SK-N-SH (cell line): ENCODE data around the gene BCL6B. TPM values are rescaled to one million over a fixed set of nuclear protein-coding genes. Genes with fewer than 3 reads are reported as not detected.

Source experiments
- CTCF ChIA-PET: fragments of 300-600, 350-600 bp; formaldehyde crosslinking; extraction: SDS; loops from one replicate; lab custom pipeline; 2021; lab: Yijun Ruan, JAX
- POLR2A ChIA-PET: fragments of 350-600 bp; sonication (Branson Sonifier 250); formaldehyde crosslinking; extraction: SDS; loops from one replicate; lab custom pipeline; 2020; ENCODE audit warnings: antibody characterized with exemption, inconsistent platforms; lab: Yijun Ruan, JAX
- DNase-seq: peaks from one replicate; pipeline ENCODE4 v3.0.0; 2012
- H2AFZ ChIP-seq: fragments of 200-600 bp; sonication (generic); 2 replicates; pipeline ENCODE4 v1.8.1; 2016; ENCODE audit warnings: antibody characterized with exemption, mild to moderate bottlenecking, low read depth
- H3F3A ChIP-seq: fragments of 200-600 bp; sonication (generic); replicated peaks from 2 replicates; pipeline ENCODE3; 2016; ENCODE audit warnings: antibody characterized with exemption, mild to moderate bottlenecking; ENCODE audit not compliant: insufficient read depth
- H3K27ac ChIP-seq, 2 experiments: fragments of 200-500 bp in 1 of 2; fragments of 200-600 bp in 1 of 2; sonication (Bioruptor generic) in 1 of 2; sonication (generic), shearing (Covaris generic) in 1 of 2; 2 replicates each; pipeline versions ENCODE4 v1.5.1 to v1.6.1; 2014 to 2016; ENCODE audit warnings: low read depth in 2 of 2, inconsistent platforms in 1 of 2, low read length in 1 of 2, mild to moderate bottlenecking in 1 of 2, mixed read lengths in 1 of 2
- H3K27me3 ChIP-seq: fragments of 200-600 bp; sonication (generic), shearing (Covaris generic); 2 replicates; pipeline ENCODE4 v1.6.1; 2016; ENCODE audit warnings: mixed run types; ENCODE audit not compliant: insufficient read depth
- H3K36me3 ChIP-seq, 2 experiments: fragments of 200-500 bp in 1 of 2; fragments of 200-600 bp in 1 of 2; sonication (Bioruptor generic) in 1 of 2; sonication (generic) in 1 of 2; replicated peaks in 1 of 2; 2 replicates each; pipeline versions ENCODE3 to v1.5.1; 2014 to 2016; ENCODE audit warnings: low read length in 1 of 2, mild to moderate bottlenecking in 1 of 2; ENCODE audit not compliant: insufficient read depth in 2 of 2, control insufficient read depth in 1 of 2
- H3K4me1 ChIP-seq, 2 experiments: fragments of 200-500 bp in 1 of 2; fragments of 200-600 bp in 1 of 2; sonication (Bioruptor generic) in 1 of 2; sonication (generic), shearing (Covaris generic) in 1 of 2; 2 replicates each; pipeline versions ENCODE4 v1.5.1 to v1.6.1; 2014 to 2016; ENCODE audit warnings: low read depth in 1 of 2, low read length in 1 of 2, mixed run types in 1 of 2; ENCODE audit not compliant: insufficient read depth in 2 of 2, control insufficient read depth in 1 of 2
- H3K4me2 ChIP-seq: fragments of 200-600 bp; sonication (generic), shearing (Covaris generic); 2 replicates; pipeline ENCODE4 v1.6.1; 2017; ENCODE audit warnings: mixed run types
- H3K4me3 ChIP-seq, 2 experiments: fragments of 200-500 bp in 1 of 2; fragments of 200-600 bp in 1 of 2; sonication (Bioruptor generic) in 1 of 2; sonication (generic), shearing (Covaris generic) in 1 of 2; 2 replicates each; pipeline versions ENCODE4 v1.5.1 to v1.8.1; 2014 to 2016; ENCODE audit warnings: low read depth in 2 of 2, inconsistent platforms in 1 of 2, low read length in 1 of 2, mild to moderate bottlenecking in 1 of 2, mixed read lengths in 1 of 2, moderate library complexity in 1 of 2
- H3K79me2 ChIP-seq: fragments of 200-600 bp; sonication (generic); 2 replicates; pipeline ENCODE4 v1.8.1; 2017; ENCODE audit warnings: mild to moderate bottlenecking; ENCODE audit not compliant: insufficient read depth
- H3K9ac ChIP-seq: fragments of 200-600 bp; sonication (generic); 2 replicates; pipeline ENCODE4 v1.6.1; 2017; ENCODE audit warnings: mixed run types
- H3K9me2 ChIP-seq: fragments of 200-600 bp; sonication (generic); 2 replicates; pipeline ENCODE4 v1.6.1; 2017; ENCODE audit warnings: mixed run types
- H3K9me3 ChIP-seq: fragments of 200-600 bp; sonication (generic); 2 replicates; pipeline ENCODE4 v1.6.1; 2017; ENCODE audit warnings: mixed run types, mild to moderate bottlenecking, moderate library complexity
- H4K20me1 ChIP-seq: fragments of 200-600 bp; sonication (generic); 2 replicates; pipeline ENCODE4 v1.6.1; 2017; ENCODE audit warnings: mild to moderate bottlenecking, mixed run types; ENCODE audit not compliant: insufficient read depth
- FOXJ3 ChIP-seq: sonication (generic); formaldehyde crosslinking; IDR thresholded peaks from 2 replicates; pipeline ENCODE4 v1.5.1; 2020; ENCODE audit warnings: mild to moderate bottlenecking, missing genetic modification reagents
- GATA2 ChIP-seq: sonication (generic); formaldehyde crosslinking; IDR thresholded peaks from 2 replicates; pipeline ENCODE4 v1.5.0; 2020; ENCODE audit warnings: mild to moderate bottlenecking, missing genetic modification reagents
- RAD21 ChIP-seq: IDR thresholded peaks from 2 replicates; pipeline ENCODE4 v1.6.1; 2012; ENCODE audit warnings: mild to moderate bottlenecking, low read length
- RCOR1 ChIP-seq: fragments of 150-350 bp; IDR thresholded peaks from 2 replicates; pipeline ENCODE4 v1.6.1; 2017; ENCODE audit warnings: antibody characterized with exemption, low read length
- REST ChIP-seq: IDR thresholded peaks from 2 replicates; pipeline ENCODE4 v1.6.1; 2012; ENCODE audit warnings: mild to moderate bottlenecking, low read depth, low read length, moderate library complexity
- SIN3A ChIP-seq: IDR thresholded peaks from 2 replicates; pipeline ENCODE4 v1.6.1; 2012; ENCODE audit warnings: low read depth, mild to moderate bottlenecking, low read length, moderate library complexity, borderline replicate concordance
- SMC3 ChIP-seq: IDR thresholded peaks from 2 replicates; pipeline ENCODE4 v1.6.1; 2012; ENCODE audit warnings: low read depth, low read length, improper control_type of control experiment
- TAF1 ChIP-seq: IDR thresholded peaks from 2 replicates; pipeline ENCODE4 v1.6.1; 2012; ENCODE audit warnings: low read depth, mild to moderate bottlenecking, low read length, moderate library complexity, borderline replicate concordance
- WGBS: methylation state at CpG from one replicate; pipeline ENCODE4 v1.1.6; 2017; ENCODE audit warnings: low lambda C conversion rate; 5-methylcytosine and 5-hydroxymethylcytosine counted together
- polyA plus RNA-seq, 3 experiments: library from polyadenylated mRNA; depleted of rRNA; stranded (reverse); fragments of >200 nt; gene quantifications; 2 replicates each; pipeline ENCODE4 v1.2.3, GENCODE V29; 2012
- TF ChIP-seq, protein P1 (sequence below): fragments of 200-600 bp; sonication (generic); IDR thresholded peaks from 2 replicates; pipeline ENCODE4 v1.6.1; 2017; ENCODE audit warnings: antibody characterized with exemption, mild to moderate bottlenecking, moderate library complexity

The BCL6B gene
- polyA plus RNA-seq, 1 of the 3 experiments (the other 2 are of a cell fraction) = 0.02 TPM

DNA sequence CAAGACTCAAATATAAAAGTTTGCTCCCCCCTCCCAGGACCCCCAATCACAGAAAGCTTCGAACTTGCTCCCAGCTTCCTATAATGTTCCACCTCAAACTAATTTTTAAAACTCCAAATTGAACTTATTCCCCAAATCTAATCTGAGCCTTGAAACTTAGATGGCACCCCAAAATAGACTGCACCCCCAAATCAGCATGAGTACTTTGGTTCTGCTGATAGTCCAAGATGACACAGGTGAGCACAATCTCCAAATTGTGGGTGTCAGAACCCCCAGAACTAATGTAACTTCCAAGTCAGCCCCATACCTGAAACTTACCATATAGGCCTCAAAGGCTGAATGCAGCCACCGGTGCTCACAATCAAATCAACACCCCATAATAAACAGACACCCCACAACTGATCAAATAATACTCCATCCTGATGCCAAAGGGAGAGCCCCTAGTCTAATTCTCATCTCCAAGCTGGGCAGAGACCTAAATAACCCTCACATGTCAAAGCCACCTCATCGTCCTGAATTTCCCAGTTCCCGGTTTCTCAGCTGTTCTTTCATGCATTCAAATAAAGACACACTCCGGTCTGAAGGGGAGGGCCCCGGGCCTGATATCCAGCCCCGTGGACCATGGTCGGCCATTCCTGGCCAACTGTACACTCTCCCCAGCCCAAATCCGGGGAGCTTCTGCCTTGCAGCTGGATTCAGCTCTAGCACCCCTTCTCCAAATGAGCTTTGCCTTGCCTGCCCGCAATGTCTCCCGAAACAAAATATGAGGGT, 1.8 kb upstream of the BCL6B start:
- H3K79me2 ChIP-seq = no peaks in the 10 kb centered on the region
- H3K4me3 ChIP-seq = no peak overlapping the region
- H3K9me3 ChIP-seq = no peaks in the 10 kb centered on the region
- no peak overlapping the region for H3K27ac ChIP-seq
- TF ChIP-seq GATA2 (CRISPR knock-in tag) (no peak), TAF1 (no peak), FOXJ3 (CRISPR knock-in tag) (no peak), RCOR1 (no peak)
- ChIA-PET POLR2A (no interaction called here), CTCF (interaction anchor here (0.6 to 8.6 kb wide), 25 partner anchors 8 to 1486 kb away, joined by 3 to 64 read pairs (median 6); partner anchors contain the start of genes RNASEK and SLC16A13)
- 84% methylated on average over 11 of the region's 11 CpGs for WGBS
- H3K9me2 ChIP-seq = no peaks in the 10 kb centered on the region
- H4K20me1 ChIP-seq = no peaks in the 10 kb centered on the region
- no peak for DNase-seq
- H3K9ac ChIP-seq = no peak overlapping the region
- peak overlapping the region; percentile 94; the same call in 1 of the 2 replicates for H2AFZ ChIP-seq
- peaks cover 15% of the 10 kb centered on the region for H3F3A ChIP-seq
- H3K36me3 ChIP-seq = peaks cover 0 to 7% of the 10 kb centered on the region in 2 experiments
- peaks cover 5 to 30% of the 10 kb centered on the region in 2 experiments; a peak in 2 of 4 replicates for H3K4me1 ChIP-seq
- H3K27me3 ChIP-seq = no peaks in the 10 kb centered on the region
- H3K4me2 ChIP-seq = no peak overlapping the region

DNA sequence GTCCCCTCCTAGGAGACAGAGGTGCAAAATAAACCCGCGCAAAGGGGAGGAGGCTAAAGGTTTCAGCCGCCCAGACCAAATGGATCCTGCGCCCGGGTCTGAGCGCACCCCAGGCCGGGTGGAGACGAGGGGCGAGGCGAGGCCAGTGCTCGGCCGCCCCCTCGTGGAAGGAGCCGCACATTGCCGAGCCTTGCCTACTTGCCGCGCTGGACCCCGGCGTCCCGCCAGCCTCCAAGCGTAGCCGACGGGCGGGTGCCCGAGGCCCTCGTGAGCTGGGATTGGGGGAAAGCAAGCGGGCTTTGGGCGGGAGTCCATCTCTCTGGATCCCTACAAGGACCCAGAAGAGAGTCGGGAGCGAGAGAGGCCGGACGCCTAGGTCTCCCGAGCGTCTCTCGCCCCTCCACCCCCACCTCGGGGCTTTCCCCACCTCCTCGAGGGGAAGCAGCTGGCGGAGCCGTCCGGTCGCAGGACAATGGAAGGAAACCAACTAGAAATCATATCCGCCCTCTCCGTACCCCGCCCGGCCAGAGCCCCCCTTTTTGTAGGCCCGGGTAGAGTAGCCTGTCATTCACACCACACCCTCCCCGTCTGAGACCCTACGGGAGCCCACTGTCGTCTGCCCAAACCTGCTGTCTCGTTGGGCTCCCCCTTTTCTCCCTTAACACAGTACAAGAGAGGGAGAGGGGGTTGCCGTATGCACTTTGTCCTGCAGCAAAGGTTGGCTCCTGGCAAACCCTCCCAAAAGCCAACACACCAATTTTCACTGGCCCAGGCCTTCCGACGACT, 664 bp upstream of the BCL6B start:
- DNase-seq = peak; percentile 92
- H3K9ac ChIP-seq = no peak overlapping the region

More for the DNA sequence above, 664 bp upstream of the BCL6B start:
- Histone ChIP-seq H3K36me3 (no peaks in the 10 kb centered on the region), H4K20me1 (no peaks in the 10 kb centered on the region), H3K4me3 (peak overlapping the region in 1 of 2 experiments; percentile 47; a peak in 2 of 4 replicates), H3K4me2 (peak overlapping the region; percentile 52; the same call in 1 of the 2 replicates), H3K27me3 (no peaks in the 10 kb centered on the region), H3K79me2 (no peaks in the 10 kb centered on the region), H2AFZ (peak overlapping the region; percentile 94; the same call in 1 of the 2 replicates), H3K4me1 (peaks cover 5 to 30% of the 10 kb centered on the region in 2 experiments; a peak in 2 of 4 replicates), H3K9me3 (no peaks in the 10 kb centered on the region)
- POLR2A ChIA-PET = no interaction called here
- WGBS = 44% methylated on average over 27 of the region's 53 CpGs
- TF ChIP-seq RAD21 = peak; percentile 74
- TF ChIP-seq, protein P1, sequence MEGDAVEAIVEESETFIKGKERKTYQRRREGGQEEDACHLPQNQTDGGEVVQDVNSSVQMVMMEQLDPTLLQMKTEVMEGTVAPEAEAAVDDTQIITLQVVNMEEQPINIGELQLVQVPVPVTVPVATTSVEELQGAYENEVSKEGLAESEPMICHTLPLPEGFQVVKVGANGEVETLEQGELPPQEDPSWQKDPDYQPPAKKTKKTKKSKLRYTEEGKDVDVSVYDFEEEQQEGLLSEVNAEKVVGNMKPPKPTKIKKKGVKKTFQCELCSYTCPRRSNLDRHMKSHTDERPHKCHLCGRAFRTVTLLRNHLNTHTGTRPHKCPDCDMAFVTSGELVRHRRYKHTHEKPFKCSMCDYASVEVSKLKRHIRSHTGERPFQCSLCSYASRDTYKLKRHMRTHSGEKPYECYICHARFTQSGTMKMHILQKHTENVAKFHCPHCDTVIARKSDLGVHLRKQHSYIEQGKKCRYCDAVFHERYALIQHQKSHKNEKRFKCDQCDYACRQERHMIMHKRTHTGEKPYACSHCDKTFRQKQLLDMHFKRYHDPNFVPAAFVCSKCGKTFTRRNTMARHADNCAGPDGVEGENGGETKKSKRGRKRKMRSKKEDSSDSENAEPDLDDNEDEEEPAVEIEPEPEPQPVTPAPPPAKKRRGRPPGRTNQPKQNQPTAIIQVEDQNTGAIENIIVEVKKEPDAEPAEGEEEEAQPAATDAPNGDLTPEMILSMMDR = peak; percentile 81
- TF ChIP-seq SIN3A = 0 out of 2 replicates have a peak, but pooled peaks have one; percentile 15
- TF ChIP-seq REST = no peak
- peak; percentile 72 for TF ChIP-seq SMC3
- TF ChIP-seq, all 33 proteins: peak for 4
- H3F3A ChIP-seq = peaks cover 15% of the 10 kb centered on the region
- H3K27ac ChIP-seq = no peak overlapping the region
- CTCF ChIA-PET = interaction anchor here (0.6 to 8.6 kb wide), 26 partner anchors 7 to 1200 kb away, joined by 3 to 64 read pairs (median 6); partner anchors contain the start of genes RNASEK and SLC16A13
- H3K9me2 ChIP-seq = no peaks in the 10 kb centered on the region
